Measurements from ENCODE around the gene CDHR1. TPM values are rescaled to one million over a fixed set of nuclear protein-coding genes. Genes with fewer than 3 reads are reported as not detected.

The CDHR1 gene
- total and polyA plus RNA-seq, 4 donors: 0.07 to 0.51 (median 0.14) TPM

- 95% methylated on average over 2 of the region's 2 CpGs for WGBS
- Histone ChIP-seq H3K4me1 (ENCODE audit: control insufficient read depth in 4 of 4, insufficient read depth in 4 of 4, low read length in 3 of 4) (peaks cover 0 to 2% (median 0%) of the 10 kb centered on the region in 4 donors), H3K9me3 (ENCODE audit: control insufficient read depth in 4 of 4, low read length in 3 of 4) (no peaks in the 10 kb centered on the region), H3K27me3 (ENCODE audit: control insufficient read depth in 4 of 4, insufficient read depth in 4 of 4, low read length in 3 of 4) (no peaks in the 10 kb centered on the region), H3K4me3 (ENCODE audit: low read depth in 1 of 3, low read length in 3 of 3) (no peak overlapping the region), H3K9ac (ENCODE audit: low read depth in 1 of 2, low read length in 2 of 2) (no peak overlapping the region), H3K27ac (ENCODE audit: low read depth in 1 of 2, low read length in 2 of 2) (no peak overlapping the region), H3K36me3 (ENCODE audit: control insufficient read depth in 4 of 4, insufficient read depth in 3 of 4, low read depth in 1 of 4, low read length in 3 of 4) (peaks cover under 1 to 33% (median 21%) of the 10 kb centered on the region in 4 donors)
- no peak for TF ChIP-seq SP1 (IDR thresholded peaks at IDR 0.05)
- TF ChIP-seq HNF4A (conservative IDR thresholded peaks at IDR 0.05): no peak
- no peak for TF ChIP-seq NR2F2 (IDR thresholded peaks at IDR 0.05)
- TF ChIP-seq TAF1 (conservative IDR thresholded peaks at IDR 0.05): no peak
- TF ChIP-seq JUND (IDR thresholded peaks at IDR 0.05): no peak
- no peak for TF ChIP-seq FOXA2 (IDR thresholded peaks at IDR 0.05)
- no peak for TF ChIP-seq EGR1 (IDR thresholded peaks at IDR 0.05; ENCODE audit: low read depth in 2 of 2)
- no peak for TF ChIP-seq YY1 (IDR thresholded peaks at IDR 0.05)
- no peak for TF ChIP-seq GABPA (IDR thresholded peaks at IDR 0.05 in 1 of 2, conservative IDR thresholded peaks at IDR 0.05 in 1 of 2)
- no peak for TF ChIP-seq FOXA1 (IDR thresholded peaks at IDR 0.05)
- no peak for TF ChIP-seq RAD21 (IDR thresholded peaks at IDR 0.05)
- TF ChIP-seq CTCF (IDR thresholded peaks at IDR 0.05; ENCODE audit: low read depth, low read length, missing input control): no peak
- TF ChIP-seq REST (IDR thresholded peaks at IDR 0.05): no peak
- no peak for TF ChIP-seq ZBTB33 (IDR thresholded peaks at IDR 0.05)
- no peak for TF ChIP-seq RXRA (IDR thresholded peaks at IDR 0.05)
- no peak for TF ChIP-seq HNF4G (IDR thresholded peaks at IDR 0.05)
- TF ChIP-seq ATF3 (IDR thresholded peaks at IDR 0.05): no peak
- TF ChIP-seq MAX (IDR thresholded peaks at IDR 0.05): no peak
- DNase-seq (ENCODE audit: low spot score): no peak
These were observed 38.3 kb upstream of the CDHR1 start for GRCh38 chr10:84156009-84156408.

All from liver (tissue), 9 donors.